HG03135 (cell line): ENCODE measurements around the gene DPH5.
"Not testable (repeated sequence)": the region's sequence is repeated elsewhere in the genome, so short reads cannot be mapped to it uniquely, and the experiment has no call there.

Experiments
- ATAC-seq: cut with Tn5 transposase; IDR thresholded peaks from one replicate; pipeline ENCODE4 v1.9.1; 2021; ENCODE audit warnings: mild to moderate bottlenecking, moderate library complexity; ENCODE audit not compliant: unreplicated experiment

Gene DPH5

DNA sequence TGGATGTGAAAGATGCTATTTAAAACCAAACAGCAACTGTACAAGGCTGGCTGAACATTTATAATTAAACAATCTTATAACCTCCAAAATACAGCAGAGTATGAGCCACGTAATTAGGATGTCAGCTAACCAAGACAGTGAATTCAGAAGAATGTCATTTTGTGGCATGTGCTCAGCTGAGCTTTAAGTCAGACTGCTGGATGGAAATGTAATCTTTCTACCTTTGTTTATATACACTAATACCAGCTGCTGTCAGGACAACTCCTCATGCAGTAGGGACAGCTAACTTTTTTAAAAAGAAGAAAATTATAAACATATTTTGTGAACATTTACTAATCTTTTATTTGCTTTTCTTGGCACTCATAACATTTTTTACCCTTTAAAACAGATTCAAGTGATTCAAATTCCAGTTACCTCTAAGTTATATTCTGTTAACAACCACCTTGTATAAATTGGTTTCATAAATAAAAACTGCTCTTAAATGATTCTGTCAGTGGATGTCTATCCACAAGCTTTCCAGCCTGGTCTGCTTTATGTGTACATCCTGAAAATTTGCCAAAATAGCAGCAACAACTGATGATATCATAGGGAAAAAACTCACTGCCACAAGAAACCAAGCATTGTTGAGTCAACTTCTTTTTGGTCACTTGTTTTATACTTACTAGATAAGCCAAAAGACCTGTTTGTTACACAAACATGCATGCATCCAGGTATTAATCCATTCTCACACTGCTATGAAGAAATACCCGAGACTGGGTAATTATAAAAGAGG lies 36.1 kb downstream of the DPH5 start:
- no peak for ATAC-seq

DNA sequence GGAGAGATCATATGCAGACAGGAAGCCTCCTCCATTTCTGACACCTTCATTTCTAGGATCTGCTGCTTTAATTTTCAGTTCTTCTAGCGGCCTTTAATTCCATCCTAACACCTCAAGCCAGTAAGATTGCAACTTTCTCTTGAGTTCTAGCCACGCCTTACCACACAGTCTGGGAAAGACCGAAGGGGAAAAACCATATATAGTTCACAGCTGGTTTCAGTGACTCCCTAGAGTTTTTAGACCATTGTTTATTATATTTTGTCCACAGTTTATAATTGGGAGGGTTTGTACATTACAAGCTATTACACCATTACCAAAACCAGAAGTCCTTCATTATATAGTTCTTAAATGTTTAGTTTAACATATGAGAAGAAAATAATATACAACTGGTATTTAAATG lies 37.5 kb downstream of the DPH5 start:
- no peak for ATAC-seq

DNA sequence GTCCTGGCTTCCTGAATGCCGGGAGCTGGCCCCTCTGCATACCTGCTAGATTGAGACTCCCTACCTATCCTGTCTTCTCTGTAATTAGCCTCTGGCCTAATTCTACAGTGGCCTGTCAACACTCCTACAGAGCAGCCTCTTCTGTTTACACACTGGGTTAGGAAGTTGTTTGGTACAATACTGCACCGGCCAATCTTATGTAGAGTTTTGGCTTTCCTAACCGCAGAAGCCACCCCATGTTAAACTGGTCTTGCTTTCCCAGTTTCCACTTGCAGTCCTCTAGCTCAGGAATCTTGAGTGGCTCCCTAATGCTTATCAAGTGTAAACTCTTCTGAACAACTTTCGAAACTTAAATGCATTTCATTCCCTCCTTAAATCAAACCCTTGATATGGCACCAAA lies 42.8 kb downstream of the DPH5 start:
- ATAC-seq: no peak

DNA sequence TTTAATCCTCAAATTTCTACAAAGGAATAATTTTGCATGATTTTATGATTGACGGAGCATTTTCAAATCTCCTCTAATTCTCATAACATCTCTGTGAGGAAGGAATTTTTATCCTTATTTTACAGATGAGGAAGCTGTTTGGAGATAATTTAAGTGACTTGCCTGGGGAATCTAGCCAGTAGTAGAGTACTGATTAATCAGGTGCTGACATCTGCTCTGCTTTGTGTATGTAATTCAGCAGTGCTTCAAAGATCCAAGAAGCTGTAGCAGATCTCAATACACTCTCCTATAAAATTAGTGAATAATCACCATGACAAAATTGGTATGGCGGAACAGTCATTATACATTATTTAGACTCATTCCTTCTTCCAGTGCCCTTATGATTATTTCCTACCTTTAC lies 46.0 kb downstream of the DPH5 start:
- ATAC-seq: no peak

DNA sequence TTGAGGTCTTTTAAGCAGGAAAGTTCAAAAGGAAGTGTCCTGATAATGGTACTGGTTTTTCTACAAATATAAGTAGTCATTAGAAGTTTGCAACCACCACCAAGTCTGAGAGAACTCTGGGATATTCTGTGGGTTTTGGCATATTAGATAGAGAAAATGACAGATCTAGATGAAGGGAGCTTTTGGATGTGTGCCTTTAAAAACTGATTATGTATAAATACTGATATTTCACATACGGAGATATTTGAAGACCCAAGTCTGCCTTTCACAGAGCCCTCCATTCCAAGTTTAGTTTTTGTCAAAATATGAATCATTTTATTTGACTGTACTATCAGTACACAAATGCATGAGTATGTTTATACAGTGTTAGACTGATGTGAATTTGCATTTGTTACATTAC lies 48.6 kb downstream of the DPH5 start:
- ATAC-seq: no peak

DNA sequence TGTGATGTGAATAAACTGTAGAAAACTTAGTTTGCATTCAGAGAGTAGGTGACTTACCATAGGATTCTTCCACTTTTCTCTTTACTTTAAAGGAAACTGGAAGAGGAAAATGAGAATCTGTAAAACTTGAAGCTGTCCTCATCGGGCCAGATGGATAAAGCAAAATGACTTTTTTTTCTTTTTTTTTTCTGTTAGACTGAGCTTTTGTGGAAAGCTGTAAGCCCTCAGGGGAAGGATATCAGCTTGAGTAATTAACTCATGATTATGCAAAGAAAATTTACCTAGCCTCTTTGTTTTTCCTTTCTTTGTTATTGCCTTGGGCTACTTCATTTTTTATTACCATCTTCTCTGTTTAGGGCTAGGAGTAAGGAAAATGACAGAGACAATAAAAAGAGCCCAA lies 53.4 kb downstream of the DPH5 start:
- ATAC-seq: no peak

DNA sequence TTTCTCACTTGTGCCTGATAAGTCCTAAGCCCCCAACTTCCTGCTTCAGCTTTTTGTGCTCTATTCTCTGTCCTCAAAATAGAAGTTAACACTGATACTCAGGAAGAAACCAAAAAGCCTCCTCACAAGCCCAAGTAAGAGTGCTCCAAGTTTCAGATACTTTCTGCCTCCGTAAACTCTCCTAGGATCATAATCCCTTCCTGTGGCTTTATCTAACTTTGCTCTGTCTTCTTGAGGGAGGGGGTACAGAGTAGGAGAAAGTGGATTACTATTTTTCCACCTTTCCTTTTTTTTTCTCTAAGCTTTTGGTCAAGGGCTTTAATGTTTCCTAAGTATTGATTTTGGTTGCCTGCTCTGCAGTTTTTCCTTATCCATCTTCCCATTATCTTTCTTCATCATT lies 54.6 kb downstream of the DPH5 start:
- no peak for ATAC-seq

DNA sequence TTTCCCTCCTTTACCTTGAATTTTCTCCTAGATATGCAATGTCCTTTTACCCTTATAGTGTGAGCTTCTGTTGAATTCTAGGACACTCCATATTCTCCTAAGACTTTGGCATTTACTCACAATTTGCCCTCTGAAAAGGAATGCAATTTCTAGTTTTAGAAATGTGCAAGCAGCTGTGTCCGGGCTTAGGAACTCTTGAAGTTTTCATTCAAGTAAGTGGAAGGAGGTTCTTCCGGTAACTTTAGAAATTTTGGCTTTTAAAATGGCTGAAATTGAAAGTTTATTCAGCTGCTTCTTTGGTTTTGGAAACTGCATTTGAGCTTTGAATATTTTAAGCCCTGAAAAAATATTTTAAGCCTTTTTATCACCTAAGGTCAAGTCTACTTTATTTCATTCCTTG lies 56.3 kb downstream of the DPH5 start:
- no peak for ATAC-seq

DNA sequence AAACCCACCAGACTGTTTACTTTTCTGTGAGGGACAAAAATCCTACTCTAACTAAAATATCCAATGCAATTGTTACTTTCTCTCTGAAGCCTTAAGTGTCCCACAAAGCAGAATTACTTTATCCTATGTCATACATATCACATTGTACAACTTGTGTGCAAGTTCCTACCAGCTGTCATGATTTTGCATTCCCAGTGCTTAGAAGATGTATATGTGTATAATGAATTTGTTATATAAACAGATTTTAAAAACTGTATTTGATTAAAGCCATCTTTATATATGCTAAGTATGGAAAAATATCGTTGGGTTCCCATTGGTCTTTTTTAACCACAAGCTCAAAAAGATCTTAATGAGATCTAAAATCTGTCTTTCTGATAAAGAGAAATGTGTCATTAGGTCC lies 57.0 kb downstream of the DPH5 start:
- ATAC-seq: no peak

DNA sequence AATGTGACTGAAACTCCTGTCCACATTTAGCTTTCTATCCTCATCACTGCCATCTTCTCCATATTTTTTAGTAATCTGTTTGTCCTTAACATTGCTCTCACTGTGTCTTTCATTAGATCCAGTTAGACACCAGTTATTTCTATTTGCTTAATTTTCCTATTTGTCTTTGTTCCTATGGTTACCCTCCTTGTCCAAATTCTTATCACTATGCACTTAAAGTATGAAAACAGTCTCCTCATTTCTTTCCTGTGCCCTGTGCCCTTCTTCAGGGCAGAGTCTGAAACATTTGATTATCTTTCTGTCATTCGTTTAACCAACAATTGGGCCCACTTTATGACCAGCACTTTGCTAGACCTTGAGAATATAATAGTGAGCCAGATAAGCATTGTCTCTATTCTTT lies 65.5 kb downstream of the DPH5 start:
- ATAC-seq: no peak

DNA sequence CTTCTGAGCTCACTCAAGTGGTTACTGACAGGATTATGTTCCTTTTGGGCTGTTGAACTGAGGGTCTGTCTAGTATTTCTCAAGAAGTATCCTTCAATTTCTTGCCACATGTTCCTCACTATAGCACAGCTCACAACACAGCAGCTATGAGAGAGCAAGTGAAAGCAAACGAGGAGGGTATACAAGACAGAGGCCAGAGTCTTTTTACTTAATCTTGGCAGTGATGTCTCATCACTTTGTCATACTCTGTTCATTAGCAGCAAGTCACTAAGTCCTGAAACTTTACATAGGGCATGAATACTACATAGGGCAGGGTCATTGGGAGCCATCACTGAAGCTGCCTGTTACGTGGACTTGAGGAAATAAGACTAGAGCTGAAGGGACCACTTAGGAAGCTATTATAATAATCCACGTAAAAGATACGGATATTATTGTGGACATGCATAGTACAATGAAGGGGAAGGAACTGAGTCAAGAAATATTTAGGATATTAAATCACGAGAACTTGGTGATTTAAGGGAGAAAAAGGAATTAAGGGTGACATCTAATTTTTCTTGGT lies 66.0 kb downstream of the DPH5 start:
- no peak for ATAC-seq

DNA sequence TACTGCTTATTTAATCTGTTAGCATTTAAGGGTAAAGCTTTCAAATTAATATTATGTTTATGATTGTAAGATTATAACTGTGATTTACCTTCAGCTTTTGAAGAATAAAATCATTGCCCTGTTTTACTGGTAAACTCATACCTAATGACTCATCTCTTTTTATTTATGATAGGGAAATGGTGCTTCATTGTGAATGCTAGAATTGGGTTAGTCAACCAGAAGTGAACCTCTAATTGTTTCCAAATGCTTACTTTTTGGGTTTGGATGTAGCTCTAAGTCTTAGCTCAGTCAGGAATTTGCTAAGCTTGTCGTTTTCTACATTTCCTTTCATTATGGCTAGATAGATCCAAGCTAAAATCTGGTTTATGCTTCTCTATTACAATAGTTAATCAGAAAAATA lies 70.3 kb downstream of the DPH5 start:
- no peak for ATAC-seq

DNA sequence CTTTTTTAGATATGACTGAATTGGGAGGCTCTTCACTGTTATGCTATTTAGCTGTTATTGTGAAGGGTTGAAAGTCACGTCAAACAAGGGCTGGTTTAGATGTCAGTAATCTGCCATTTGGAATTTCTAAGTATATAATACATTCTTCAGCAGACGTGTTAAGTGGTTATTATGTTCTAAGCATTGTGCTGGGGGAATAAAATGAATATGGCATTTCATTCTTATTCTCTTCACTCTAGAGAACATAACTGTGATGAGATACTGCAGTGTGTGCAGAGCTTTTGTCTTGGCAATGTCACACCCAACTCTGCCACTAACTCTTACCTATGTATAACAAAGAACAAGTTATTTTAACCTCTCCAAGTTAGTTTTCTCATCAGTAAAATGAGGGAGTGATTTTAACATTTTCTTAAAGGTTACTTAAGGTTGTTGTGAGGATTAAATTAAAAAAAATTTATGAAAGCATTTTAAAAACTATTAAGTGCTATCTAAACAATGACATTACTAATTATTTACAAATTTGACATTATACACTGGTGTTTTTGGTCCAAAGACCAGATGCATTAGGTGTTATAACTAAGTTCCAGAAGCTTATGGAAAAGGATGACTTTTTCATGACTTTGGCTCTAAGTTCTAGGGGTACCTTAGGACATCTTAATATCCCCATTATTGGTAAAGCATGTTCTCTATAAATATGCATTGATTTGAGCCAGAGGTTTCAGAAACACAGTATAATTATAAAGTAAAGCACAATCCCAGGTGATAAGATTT lies 71.4 kb downstream of the DPH5 start:
- ATAC-seq: no peak

DNA sequence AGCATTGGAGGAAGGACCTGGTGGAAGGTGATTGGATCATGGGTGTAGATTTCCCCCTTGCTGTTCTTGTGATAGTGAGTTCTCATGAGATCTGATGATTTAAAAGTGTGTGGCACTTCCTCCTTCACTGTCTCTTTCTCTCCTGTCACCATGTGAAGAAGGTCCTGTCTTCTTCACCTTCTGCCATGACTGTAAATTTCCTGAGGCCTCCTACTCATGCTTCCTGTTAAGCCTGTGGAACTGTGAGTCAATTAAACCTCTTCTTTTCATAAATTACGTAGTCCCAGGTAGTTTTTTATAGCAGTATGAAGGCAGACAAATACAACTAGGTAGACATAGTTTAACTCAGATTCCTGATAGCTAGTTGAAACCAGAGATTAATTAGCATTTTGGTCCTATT lies 72.6 kb downstream of the DPH5 start:
- not testable (repeated sequence) for ATAC-seq

DNA sequence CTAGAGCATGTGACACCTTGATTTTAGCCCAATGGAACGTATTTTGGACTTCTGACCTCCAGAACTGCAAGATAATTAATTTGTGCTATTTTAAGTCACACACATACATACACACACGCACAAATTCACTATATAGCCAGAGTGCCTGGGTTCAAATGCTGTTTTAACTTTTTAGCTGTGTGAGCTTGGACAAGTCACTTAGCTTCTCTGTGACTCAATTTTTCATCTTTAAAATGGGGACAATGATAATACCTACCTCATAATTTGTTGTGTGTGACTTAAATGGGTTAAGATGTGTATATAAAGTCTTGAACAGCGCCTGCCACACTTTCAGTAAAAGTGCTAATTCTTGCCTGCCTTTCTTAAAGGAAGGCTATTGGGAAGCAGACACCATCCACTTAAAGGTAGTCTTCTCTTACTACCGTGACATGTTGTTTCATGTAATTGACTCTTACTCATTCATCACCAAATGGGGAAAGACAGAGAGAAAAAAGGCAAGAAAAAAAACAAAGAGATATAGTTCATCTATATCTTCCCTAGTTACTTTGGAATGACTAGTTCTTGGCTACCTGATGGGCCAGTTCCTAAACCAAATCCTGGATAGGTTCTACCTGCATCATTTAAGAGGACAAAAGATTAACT lies 73.4 kb downstream of the DPH5 start:
- ATAC-seq: no peak

DNA sequence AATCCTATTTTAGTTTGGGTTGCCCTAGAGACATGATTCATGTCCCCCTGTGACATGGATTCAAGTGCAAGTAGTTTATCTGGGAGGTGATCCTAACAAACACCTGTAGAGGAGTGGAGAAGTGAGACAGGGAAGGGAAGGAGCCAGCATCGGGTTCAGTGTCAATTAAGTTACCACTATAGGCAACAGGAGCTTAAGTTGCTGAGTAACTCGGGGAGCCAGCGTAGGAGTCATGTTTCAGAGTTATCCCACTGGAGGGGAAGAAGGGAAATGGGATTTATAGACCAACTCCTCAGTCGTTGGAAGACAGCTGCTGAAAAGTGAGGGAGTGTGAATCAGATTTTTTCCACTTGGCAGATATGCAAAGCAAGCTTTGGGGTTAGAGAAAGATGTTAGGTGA lies 74.8 kb downstream of the DPH5 start:
- ATAC-seq: no peak

DNA sequence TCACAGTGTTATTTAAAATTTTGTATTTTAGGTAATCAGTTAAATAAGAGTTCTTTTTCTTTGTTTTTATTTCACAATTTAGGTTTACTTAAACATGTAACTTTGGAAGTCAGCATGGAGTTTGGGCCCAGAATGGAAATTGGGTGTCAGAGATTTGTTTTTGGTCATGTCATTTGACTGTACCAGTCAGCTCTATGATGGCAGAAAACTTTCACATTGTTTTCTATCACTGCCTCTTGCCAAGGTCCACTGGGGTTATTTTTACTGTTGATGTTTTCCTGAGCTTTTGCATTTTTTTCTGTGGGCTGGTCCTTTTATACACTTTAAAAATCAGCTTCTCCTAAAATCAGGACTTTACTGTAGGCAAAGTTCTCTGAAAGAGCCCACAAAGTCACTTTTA lies 75.2 kb downstream of the DPH5 start:
- ATAC-seq: no peak

DNA sequence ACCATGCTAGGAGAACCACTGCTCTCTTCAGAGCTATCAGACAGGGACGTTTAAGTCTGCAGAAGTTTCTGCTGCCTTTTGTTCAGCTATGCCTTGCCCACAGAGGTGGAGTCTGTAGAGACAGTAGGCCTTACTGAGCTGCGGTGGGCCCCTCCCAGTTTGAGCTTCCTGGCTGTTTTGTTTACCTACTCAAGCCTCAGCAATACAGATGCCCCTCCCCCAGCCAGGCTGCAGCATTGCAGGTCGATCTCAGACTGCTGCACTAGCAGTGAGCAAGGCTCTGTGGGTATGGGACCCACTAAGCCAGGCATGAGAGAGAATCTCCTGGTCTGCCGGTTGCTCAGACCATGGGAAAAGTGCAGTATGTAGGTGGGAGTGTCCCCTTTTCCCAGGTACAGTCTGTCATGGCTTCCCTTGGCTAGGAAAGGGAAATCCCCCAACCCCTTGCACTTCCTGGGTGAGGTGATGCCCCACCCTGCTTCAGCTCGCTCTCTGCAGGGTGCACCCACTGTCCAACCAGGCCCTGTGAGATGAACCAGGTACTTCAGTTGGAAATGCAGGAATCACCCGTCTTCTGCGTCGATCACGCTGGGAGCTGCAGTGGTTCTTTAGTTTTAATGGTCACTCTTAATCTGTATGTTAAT lies 75.9 kb downstream of the DPH5 start:
- peak; percentile 82 for ATAC-seq

DNA sequence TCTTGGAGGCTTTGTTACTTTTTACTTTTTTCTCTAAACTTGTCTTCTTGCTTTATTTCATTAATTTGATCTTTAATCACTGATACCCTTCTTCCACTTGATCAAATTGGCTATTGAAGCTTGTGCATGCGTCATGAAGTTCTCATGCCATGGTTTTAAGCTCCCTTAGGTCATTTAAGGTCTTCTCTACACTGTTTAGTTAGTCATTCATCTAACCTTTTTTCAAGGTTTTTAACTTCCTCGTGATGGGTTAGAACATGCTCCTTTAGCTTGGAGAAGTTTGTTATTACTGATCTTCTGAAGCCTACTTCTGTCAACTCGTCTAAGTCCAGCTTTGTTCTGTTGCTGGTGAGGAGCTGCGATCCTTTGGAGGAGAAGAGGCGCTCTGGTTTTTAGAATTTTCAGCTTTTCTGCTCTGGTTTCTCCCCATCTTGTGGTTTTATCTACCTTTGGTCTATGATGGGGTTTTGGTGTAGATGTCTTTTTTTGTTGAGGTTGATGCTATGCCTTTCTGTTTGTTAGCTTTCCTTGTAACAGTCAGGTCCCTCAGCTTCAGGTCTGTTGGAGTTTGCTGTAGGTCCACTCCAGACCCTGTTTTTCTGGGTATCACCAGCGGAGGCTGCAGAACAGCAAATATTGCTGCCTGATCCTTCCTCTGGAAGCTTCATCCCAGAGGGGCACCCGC lies 76.7 kb downstream of the DPH5 start:
- ATAC-seq: not testable (repeated sequence)

DNA sequence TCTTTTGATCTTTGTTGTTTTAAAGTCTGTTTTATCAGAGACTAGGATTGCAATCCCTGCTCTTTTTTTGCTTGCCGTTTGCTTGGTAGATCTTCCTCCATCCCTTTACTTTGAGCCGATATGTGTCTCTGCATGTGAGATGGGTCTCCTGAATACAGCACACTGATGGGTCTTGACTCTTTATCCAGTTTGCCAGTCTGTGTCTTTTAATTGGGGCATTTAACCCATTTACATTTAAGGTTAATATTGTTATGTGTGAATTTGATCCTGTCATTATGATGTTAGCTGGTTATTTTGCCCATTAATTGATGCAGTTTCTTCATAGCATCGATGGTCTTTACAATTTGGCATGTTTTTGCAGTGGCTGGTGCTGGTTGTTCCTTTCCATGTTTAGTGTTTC lies 77.8 kb downstream of the DPH5 start:
- ATAC-seq: not testable (repeated sequence)

DNA sequence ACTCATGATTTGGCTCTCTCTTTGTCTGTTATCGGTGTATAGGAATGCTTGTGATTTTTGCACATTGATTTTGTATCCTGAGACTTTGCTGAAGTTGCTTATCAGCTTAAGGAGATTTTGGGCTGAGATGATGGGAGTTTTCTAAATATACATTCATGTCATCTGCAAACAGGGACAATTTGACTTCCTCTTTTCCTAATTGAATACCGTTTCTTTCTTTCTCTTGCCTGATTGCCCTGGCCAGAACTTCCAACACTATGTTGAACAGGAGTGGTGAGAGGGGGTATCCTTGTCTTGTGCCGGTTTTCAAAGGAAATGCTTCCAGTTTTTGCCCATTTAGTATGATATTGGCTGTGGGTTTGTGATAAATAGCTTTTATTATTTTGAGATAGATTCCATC lies 79.5 kb downstream of the DPH5 start:
- not testable (repeated sequence) for ATAC-seq
